HFF-Myc (cell line): ENCODE data around the gene PRR14.

Source experiments
- DNase-seq: peaks from one replicate; pipeline ENCODE4 v3.0.0-alpha.2; 2011; ENCODE audit warnings: low read depth; ENCODE audit errors: extremely low read depth
- H3K4me3 ChIP-seq: replicated peaks from 2 replicates; pipeline ENCODE4 v1.5.1; 2011; ENCODE audit warnings: low read depth, mild to moderate bottlenecking, control low read depth, low read length
- CTCF ChIP-seq: IDR thresholded peaks from 2 replicates; pipeline ENCODE4 v1.5.1; 2012; ENCODE audit warnings: mild to moderate bottlenecking, low read depth, low read length, control low read depth; ENCODE audit errors: missing control alignments

PRR14 gene

DNA sequence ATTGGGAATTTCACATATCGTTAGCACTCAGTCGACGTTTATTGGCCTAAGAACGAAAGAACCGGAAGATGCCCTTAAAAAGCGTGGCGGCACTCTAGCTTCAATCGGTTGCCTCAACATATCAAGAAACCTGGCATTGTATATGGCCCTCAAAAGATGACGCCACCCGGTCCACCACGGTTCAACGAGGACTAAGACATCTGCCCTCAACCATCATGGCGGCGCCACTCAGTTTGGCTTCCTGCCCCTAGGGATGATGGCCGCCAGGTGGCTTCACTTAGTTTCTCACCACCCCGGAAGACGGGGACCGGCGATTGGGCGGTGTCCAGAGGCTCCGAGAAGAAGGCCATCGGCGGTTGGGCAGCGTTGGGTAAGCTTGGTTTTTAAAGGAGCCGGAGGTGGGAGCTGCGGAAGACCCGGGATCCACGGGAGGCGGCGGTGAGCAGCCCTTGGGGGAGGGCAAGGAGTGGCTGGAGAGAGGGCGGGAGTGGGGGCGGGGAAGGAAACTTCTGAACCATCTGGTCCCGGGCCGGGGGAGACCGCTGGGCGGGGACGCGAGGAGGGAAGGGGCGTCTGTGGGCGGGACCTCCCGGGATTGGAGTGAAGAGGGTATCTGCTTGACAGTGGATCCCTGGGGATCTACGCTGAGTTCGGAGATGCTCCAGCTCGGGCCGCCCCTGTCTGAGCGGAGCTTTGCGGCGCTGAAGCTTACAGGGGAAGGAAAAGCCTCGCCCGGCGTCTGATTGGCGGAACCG, at the start of gene PRR14:
Gene PRR14 (plus strand): TSS at position 592 of the 755 bp plus-strand sequence. CDS start 686 bp downstream, outside the sequence.
- no peak for TF ChIP-seq CTCF
- DNase-seq: peak; percentile 97

DNA sequence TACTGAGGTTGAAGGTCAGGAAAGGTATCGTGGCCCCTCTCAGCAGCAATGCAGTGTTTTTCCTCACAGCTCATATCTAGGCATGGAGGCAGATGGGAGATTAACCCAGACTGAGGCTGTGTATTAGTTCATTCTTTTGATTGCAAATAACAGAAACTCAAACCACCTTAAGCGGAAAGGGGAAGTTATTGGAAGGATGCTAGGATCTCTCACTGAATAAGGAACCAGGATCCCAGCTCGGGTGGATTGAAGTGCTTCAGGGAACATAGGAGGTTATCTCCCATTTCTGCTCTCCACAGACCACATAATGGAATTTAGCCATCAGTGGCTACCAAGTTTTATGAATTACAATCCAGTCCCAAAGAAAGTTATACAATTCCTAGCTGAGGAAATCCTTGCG, 48.8 kb upstream of the PRR14 start:
- TF ChIP-seq CTCF: no peak
- no peak overlapping the region for H3K4me3 ChIP-seq
- no peak for DNase-seq

More for the DNA sequence above, at the start of gene PRR14:
- peak within 1 kb of the TSS; percentile 89 for H3K4me3 ChIP-seq

DNA sequence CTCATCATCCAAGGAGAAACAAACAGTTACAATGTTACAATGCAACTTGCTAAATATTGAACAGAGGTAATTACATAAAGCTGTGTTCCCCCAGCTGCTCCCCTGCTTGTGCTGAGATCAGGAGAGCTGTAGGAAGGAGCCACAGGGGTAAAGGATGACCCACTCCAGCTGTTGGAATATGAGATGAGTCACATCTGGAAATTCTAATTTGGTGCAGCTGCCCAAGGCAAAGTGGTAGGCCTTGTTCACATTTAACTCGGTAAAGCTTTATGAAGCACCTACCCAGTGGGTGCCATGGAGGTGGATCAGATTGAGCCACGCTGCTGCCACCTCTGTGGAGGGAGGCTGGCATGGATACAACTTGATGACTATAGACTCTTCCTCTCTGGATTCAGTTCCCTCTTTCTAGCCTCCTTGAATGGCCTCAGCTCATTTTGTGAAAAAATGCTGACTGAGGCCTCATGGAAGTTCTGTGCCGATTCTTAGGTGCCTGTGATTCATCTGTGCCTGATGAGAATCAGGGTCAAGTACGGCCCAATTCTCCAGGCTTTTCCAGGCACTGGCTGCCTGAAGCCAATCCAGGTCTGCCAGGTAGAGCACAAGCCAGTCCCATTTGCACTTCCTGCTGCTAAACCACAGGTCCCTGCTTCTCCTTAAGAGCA, 48.0 kb upstream of the PRR14 start:
- no peak for TF ChIP-seq CTCF
- DNase-seq: peak; percentile 60
- no peak overlapping the region for H3K4me3 ChIP-seq

GRCh38 chr16:30603945-30604315, 46.8 kb upstream of the PRR14 start:
- no peak for TF ChIP-seq CTCF
- no peak for DNase-seq
- H3K4me3 ChIP-seq: no peak overlapping the region

DNA sequence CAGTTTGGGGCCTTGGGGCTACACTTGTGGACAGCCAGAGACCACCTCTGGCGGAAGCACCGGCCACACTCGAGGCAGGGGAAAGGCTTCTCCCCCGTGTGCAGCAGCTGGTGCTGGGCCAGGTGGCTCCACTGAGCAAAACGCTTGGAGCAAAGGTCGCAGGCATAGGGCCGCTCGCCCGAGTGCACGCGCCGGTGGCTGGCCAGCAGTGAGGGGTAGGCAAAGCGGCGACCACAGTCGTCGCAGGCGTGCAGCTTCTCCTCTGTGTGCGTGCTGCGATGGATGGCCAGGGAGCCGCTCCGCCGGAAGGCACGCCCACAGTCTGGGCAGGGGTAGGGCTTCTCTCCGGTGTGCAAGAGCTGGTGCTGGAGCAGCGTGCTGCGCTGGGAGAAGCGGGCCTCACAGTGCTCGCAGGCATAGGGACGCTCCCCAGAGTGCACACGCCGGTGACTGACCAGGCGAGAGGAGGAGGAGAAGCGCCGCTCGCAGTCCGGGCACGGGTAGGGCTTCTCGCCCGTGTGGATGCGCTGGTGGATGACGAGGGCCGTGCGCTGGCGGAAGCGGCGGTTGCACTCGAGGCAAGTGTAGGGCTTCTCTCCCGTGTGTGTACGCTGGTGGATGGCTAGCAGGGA, 46.3 kb upstream of the PRR14 start:
- DNase-seq: no peak
- H3K4me3 ChIP-seq: no peak overlapping the region
- TF ChIP-seq CTCF: no peak

DNA sequence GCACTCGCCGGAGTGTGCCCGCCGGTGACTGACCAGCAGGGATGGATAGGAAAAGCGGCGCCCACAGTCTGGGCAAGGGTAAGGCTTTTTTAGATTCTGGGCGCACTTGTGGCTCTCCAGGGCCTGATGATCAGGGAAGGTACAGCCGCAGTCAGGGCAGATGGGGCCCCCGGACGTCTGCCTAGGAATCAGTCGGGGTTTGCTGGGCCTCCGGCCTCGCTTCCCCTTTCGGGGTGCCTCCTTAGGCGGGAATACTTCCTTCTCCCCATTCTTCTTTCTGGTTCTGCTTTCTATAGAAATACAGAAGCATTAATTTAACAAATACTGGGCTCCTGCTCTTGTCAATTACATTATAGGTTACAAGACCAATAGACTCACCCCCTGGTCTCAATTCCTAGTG, 45.6 kb upstream of the PRR14 start:
- H3K4me3 ChIP-seq: no peak overlapping the region
- TF ChIP-seq CTCF: no peak
- no peak for DNase-seq
